SKM-1 (cell line): ENCODE data around the gene GLTP.

Source experiments
- DNase-seq: peaks from one replicate; lab custom pipeline; 2025; ENCODE audit not compliant: unreplicated experiment; lab: John Stamatoyannopoulos, UW

GLTP gene

DNA sequence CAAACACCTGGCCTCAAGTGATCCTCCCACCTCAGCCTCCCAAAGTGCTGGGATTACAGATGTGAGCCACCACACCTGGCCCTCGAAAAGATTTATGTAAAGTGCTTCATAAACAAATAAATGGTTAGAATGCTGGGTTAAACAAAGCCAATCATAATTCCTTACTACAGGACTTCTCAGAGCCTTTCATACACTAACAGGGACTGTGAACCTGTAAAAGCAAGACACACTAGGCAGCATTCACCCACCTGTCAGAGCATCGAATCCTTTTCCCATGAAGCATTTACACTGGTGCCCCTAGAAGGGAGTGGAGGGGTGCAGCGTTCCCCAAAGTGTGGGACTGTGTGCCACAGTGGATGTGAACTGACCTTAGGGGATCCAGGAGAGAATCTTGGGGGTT lies 76.7 kb downstream of the GLTP start:
- no peak for DNase-seq

DNA sequence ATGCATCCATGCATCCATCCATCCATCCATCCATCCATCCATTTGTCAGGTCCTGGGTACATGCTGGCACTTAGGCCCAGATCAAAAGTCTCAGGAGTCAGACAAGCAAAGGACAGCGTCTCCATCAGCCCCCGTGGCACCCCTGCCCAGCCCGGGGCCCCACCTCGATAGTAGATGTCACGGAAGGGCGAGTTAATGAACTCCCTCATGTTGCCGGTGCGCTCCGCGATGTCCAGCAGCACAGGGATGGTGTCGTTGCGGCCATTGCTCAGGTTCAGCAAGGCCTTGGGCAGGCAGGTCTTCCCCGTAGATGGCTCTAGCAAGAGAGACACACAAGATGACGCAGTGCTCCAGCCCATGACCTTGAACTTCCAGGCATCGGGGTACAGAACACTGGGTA lies 77.5 kb downstream of the GLTP start:
- DNase-seq, result no peak
